Erythroblast (primary cell): Measurements from ENCODE around the gene COA1.

Experiments
- GATA1 ChIP-seq: IDR thresholded peaks from 2 replicates; pipeline ENCODE4 v1.6.1; 2011; ENCODE audit warnings: low read depth, mild to moderate bottlenecking, control low read depth, low read length, moderate library complexity
- POLR2A ChIP-seq: IDR thresholded peaks from 2 replicates; pipeline ENCODE4 v1.6.1; 2011; ENCODE audit warnings: mild to moderate bottlenecking, low read length

DNA sequence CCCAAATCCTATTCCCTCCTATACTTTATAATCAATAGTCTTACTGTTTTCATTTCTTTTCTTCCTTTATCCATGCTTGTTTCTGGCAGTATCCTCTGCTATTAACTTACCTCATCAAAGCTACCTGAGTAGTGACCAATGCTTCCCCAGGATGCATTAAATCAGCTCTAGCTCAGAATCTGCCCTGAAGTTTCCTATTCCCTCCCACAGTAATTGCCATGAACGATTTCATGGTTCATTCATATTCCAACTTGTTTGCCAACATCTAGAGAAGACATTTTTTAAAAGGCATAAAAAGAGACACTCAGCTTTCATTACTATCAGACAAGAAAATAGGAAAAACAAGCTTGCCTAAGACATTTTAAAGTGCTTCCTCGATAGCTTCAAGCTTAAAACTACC, 42.3 kb downstream of the COA1 start:
- TF ChIP-seq POLR2A: no peak
- TF ChIP-seq GATA1: no peak
